HepG2 (cell line): Measurements from ENCODE around the gene SEC62. TPM values are rescaled to one million over a fixed set of nuclear protein-coding genes. Genes with fewer than 3 reads are reported as not detected.

Source experiments
- CBX1 ChIP-seq: IDR thresholded peaks from one replicate; pipeline ENCODE4 v1.6.1; 2016; ENCODE audit warnings: antibody characterized with exemption, low read depth
- ELF1 ChIP-seq: sonication (generic); formaldehyde crosslinking; IDR thresholded peaks from 2 replicates; pipeline ENCODE4 v1.4.0; 2020; ENCODE audit warnings: missing genetic modification reagents
- FOXK1 ChIP-seq: sonication (generic); formaldehyde crosslinking; IDR thresholded peaks from 2 replicates; pipeline ENCODE4 v1.4.0; 2020; ENCODE audit warnings: low read depth, missing genetic modification reagents, borderline replicate concordance
- FOXP1 ChIP-seq, 2 experiments: fragments of 450-650 bp in 1 of 2; IDR thresholded peaks; 2 replicates each; pipeline ENCODE4 v1.6.1; 2017 to 2018; ENCODE audit warnings: antibody characterized with exemption in 1 of 2
- HOMEZ ChIP-seq: IDR thresholded peaks from 2 replicates; pipeline ENCODE4 v1.6.1; 2016; ENCODE audit warnings: low read depth
- HOXA3 ChIP-seq: sonication (generic); formaldehyde crosslinking; IDR thresholded peaks from 2 replicates; pipeline ENCODE4 v1.5.0; 2020; ENCODE audit warnings: missing genetic modification reagents
- MXD4 ChIP-seq: IDR thresholded peaks from 2 replicates; pipeline ENCODE4 v1.6.1; 2016; ENCODE audit warnings: mild to moderate bottlenecking, missing biosample characterization, missing genetic modification reagents
- MYPOP ChIP-seq: sonication (generic); formaldehyde crosslinking; IDR thresholded peaks from 2 replicates; pipeline ENCODE4 v1.8.1; 2023; ENCODE audit warnings: mild to moderate bottlenecking, moderate library complexity, missing genetic modification reagents
- PAF1 ChIP-seq: IDR thresholded peaks from 2 replicates; pipeline ENCODE4 v1.6.1; 2016; ENCODE audit warnings: missing genetic modification reagents, missing compliant biosample characterization
- SRSF9 ChIP-seq: fragments of 200-400 bp; formaldehyde crosslinking; IDR thresholded peaks from 2 replicates; pipeline ENCODE4 v1.6.1; 2018; ENCODE audit warnings: borderline replicate concordance, mild to moderate bottlenecking, low read depth, low read length; ENCODE audit not compliant: insufficient read depth, poor library complexity, severe bottlenecking
- TFDP2 ChIP-seq: sonication (generic); formaldehyde crosslinking; IDR thresholded peaks from 2 replicates; pipeline ENCODE4 v1.4.0; 2020; ENCODE audit warnings: missing genetic modification reagents
- USF2 ChIP-seq, 2 experiments: sonication (generic) in 1 of 2; formaldehyde crosslinking in 1 of 2; IDR thresholded peaks; 2 replicates each; pipeline versions ENCODE4 v1.5.1 to v1.6.1; 2011 to 2020; ENCODE audit warnings: borderline replicate concordance in 1 of 2, low read depth in 1 of 2, low read length in 1 of 2, mild to moderate bottlenecking in 1 of 2, missing genetic modification reagents in 1 of 2, moderate library complexity in 1 of 2
- ZBTB8A ChIP-seq: sonication (generic); formaldehyde crosslinking; IDR thresholded peaks from 2 replicates; pipeline ENCODE4 v1.4.0; 2020; ENCODE audit warnings: mild to moderate bottlenecking, low read depth, missing genetic modification reagents, borderline replicate concordance
- ZNF101 ChIP-seq: sonication (generic); formaldehyde crosslinking; IDR thresholded peaks from 2 replicates; pipeline ENCODE4 v1.4.0; 2020; ENCODE audit warnings: mild to moderate bottlenecking, low read depth, missing genetic modification reagents, borderline replicate concordance
- ZNF264 ChIP-seq: sonication (generic); formaldehyde crosslinking; IDR thresholded peaks from 2 replicates; pipeline ENCODE4 v1.4.0; 2020; ENCODE audit warnings: missing genetic modification reagents
- ZNF510 ChIP-seq: sonication (generic); formaldehyde crosslinking; IDR thresholded peaks from 2 replicates; pipeline ENCODE4 v1.4.0; 2020; ENCODE audit warnings: low read depth, mild to moderate bottlenecking, missing genetic modification reagents
- ZNF678 ChIP-seq: sonication (generic); formaldehyde crosslinking; IDR thresholded peaks from 2 replicates; pipeline ENCODE4 v1.4.0; 2020; ENCODE audit warnings: mild to moderate bottlenecking, missing genetic modification reagents
- ZNF720 ChIP-seq: sonication (generic); formaldehyde crosslinking; IDR thresholded peaks from 2 replicates; pipeline ENCODE4 v1.4.0; 2020; ENCODE audit warnings: missing genetic modification reagents
- ZNF724P ChIP-seq: sonication (generic); formaldehyde crosslinking; IDR thresholded peaks from 2 replicates; pipeline ENCODE4 v1.8.0; 2022; ENCODE audit warnings: missing genetic modification reagents, borderline replicate concordance
- ZSCAN30 ChIP-seq: sonication (generic); formaldehyde crosslinking; IDR thresholded peaks from 2 replicates; pipeline ENCODE4 v1.5.0; 2020; ENCODE audit warnings: mild to moderate bottlenecking, missing genetic modification reagents
- ZUFSP ChIP-seq: sonication (generic); formaldehyde crosslinking; IDR thresholded peaks from 2 replicates; pipeline ENCODE4 v1.9.0; 2021; ENCODE audit warnings: missing genetic modification reagents, mild to moderate bottlenecking, borderline replicate concordance
- polyA plus RNA-seq, 8 experiments: library from polyadenylated mRNA; depleted of rRNA in 3 of 8; stranded (reverse) in 7 of 8; unstranded in 1 of 8; fragments of >200 nt; fragmentation: Illumina TruSeq in 4 of 8; extraction: Trizol in 4 of 8; gene quantifications; 2 replicates each; pipeline versions ENCODE4 v1.2.1 to v1.2.3, GENCODE V29; 2011 to 2016; ENCODE audit warnings: low read depth in 4 of 8, missing spikeins in 1 of 8, mixed read lengths in 1 of 8; ENCODE audit not compliant: insufficient read depth in 1 of 8
- total RNA-seq, 5 experiments: library from RNA; depleted of rRNA; stranded (reverse); fragments of >200 nt; fragmentation: Illumina TruSeq; extraction: Trizol; gene quantifications; 2 replicates each; pipeline ENCODE4 v1.2.3, GENCODE V29; 2016; ENCODE audit warnings: low read depth in 1 of 5

Gene SEC62
- total and polyA plus RNA-seq, 2 of the 13 experiments (the other 11 are each of a cell fraction or from before 2014, with no cell fraction given): 54.0 to 68.7 TPM

GRCh38 chr3:170027233-170028102 is 60.9 kb downstream of the SEC62 start (continued):
- no peak for TF ChIP-seq ZBTB8A (CRISPR knock-in tag)
- no peak for TF ChIP-seq MYPOP
- 0 out of 2 replicates have a peak, but pooled peaks have one; percentile 25 for TF ChIP-seq HOXA3 (CRISPR knock-in tag)
- no peak for TF ChIP-seq PAF1 (CRISPR knock-in tag)
- no peak for TF ChIP-seq USF2 (IDR thresholded peaks at IDR 0.05; ENCODE audit: low read depth, low read length)
- TF ChIP-seq USF2 (CRISPR knock-in tag; IDR thresholded peaks at IDR 0.05; ENCODE audit: borderline replicate concordance): no peak
- no peak for TF ChIP-seq SRSF9
- no peak for TF ChIP-seq ZSCAN30 (CRISPR knock-in tag)
- no peak for TF ChIP-seq ZNF264
- no peak for TF ChIP-seq ZNF510 (CRISPR knock-in tag)
- no peak for TF ChIP-seq ZNF678
- TF ChIP-seq ZNF101 (CRISPR knock-in tag): no peak
- TF ChIP-seq MXD4 (CRISPR knock-in tag): no peak
- TF ChIP-seq ELF1 (CRISPR knock-in tag): 0 out of 2 replicates have a peak, but pooled peaks have one; percentile 8
- no peak for TF ChIP-seq FOXP1 (IDR thresholded peaks at IDR 0.05)
- TF ChIP-seq FOXP1 (CRISPR knock-in tag; IDR thresholded peaks at IDR 0.05): peak; percentile 37; the same call in 1 of the 2 replicates
- TF ChIP-seq ZNF724P (CRISPR knock-in tag): no peak
- no peak for TF ChIP-seq ZUFSP (CRISPR knock-in tag)
- no peak for TF ChIP-seq HOMEZ (CRISPR knock-in tag)
- TF ChIP-seq TFDP2 (CRISPR knock-in tag): no peak
- TF ChIP-seq CBX1: no peak
- TF ChIP-seq ZNF720 (CRISPR knock-in tag): no peak
- peak; percentile 56; the same call in 1 of the 2 replicates for TF ChIP-seq FOXK1 (CRISPR knock-in tag)
